ENCODE data around the gene SLC7A5. TPM values are rescaled to one million over a fixed set of nuclear protein-coding genes. Genes with fewer than 3 reads are reported as not detected.

SLC7A5 gene
- total and polyA plus RNA-seq, 2 of the 13 experiments (the other 11 are each of a cell fraction or from before 2014, with no cell fraction given), result 79.6 to 155 TPM

DNA sequence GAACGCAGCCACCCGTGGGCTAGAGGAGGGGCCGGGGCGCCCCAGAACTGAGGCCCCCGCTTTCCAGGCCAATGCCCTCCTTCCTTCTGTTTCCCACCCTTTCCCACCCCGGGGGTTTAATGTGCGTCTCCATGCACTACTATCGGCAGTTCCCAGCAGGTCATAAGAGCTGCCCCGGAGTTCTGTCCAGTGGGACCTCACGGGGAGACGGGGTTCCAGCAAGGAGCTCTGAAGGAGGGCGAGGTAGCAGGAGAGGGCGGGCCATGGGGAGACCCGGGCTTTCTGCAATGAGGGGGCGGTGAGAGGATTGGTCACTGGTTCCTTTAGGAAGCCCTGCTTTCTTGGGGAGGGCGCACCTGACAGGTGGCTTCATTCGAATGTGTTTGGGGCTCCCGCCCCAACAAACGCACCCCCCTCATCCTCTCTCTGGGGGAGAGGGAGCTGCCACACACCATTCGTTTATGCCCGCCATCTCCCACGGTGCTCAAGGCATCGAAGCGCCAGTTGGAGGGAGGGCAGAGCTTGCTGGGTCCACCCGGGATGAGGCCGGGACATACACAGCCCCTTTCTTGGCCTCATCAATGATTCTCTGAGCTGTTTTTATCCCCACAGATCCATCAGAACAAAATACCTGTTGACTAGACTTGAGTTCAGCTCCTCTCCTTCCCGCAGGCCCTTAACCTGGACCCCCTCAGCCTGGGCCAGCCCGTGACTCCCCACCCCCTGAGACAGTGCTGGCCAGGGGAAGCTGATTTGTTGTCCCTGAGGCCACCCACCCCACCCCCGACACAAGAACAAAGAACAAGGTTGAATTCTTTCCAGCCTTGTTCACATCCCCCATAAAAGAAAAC is 44.1 kb downstream of the SLC7A5 start:
- DNase-seq (ENCODE audit: low spot score), result peak; percentile 63
- peak; percentile 1; the same call in 1 of the 3 replicates for ATAC-seq
- H3K27me3 ChIP-seq (ENCODE audit: control insufficient read depth in 1 of 2, insufficient read depth in 2 of 2, low read length in 2 of 2), result peaks cover 8 to 49% of the 10 kb centered on the region in 2 experiments
- H3K36me3 ChIP-seq (replicated peaks in 1 of 2; ENCODE audit: control insufficient read depth in 1 of 2, insufficient read depth in 2 of 2, low read length in 2 of 2), result peaks cover 3 to 4% of the 10 kb centered on the region in 2 experiments; a peak in 4 of 5 replicates
- BruUV-seq (replicated peaks), result no TSS peak
- H3K79me2 ChIP-seq (ENCODE audit: insufficient read depth, low read length), result no peaks in the 10 kb centered on the region
- no peak overlapping the region for H3K4me2 ChIP-seq (ENCODE audit: low read depth, low read length)
- no peaks in the 10 kb centered on the region for H3K9me3 ChIP-seq (ENCODE audit: low read length)
- ChIA-PET CTCF (ENCODE audit: low intra/inter-chr PET ratio, low total read pairs) (no interaction called here), POLR2A (interaction anchor here (0.8 to 2.5 kb wide), 8 partner anchors 16 to 46 kb away, joined by 3 to 10 read pairs (median 4); no protein-coding TSS in a partner anchor)
- H3K4me3 ChIP-seq (replicated peaks in 1 of 3; ENCODE audit: insufficient read depth in 1 of 3, low read depth in 2 of 3, low read length in 3 of 3), result no peak overlapping the region
- in situ Hi-C loops (cut with HindIII; ENCODE audit: extremely low pct_ligation_motif_present, low pct_unique_long_range_greater_than_20kb) (no loop called here), intact Hi-C loops (cut with micrococcal nuclease; ENCODE audit: unreplicated experiment) (loop anchor here (1.0 to 5.0 kb wide), 2 partner anchors 45 to 48 kb away; no protein-coding TSS in a partner anchor)
- H3K4me1 ChIP-seq (ENCODE audit: insufficient read depth, low read length), result peaks cover 74% of the 10 kb centered on the region
- H3K9ac ChIP-seq (ENCODE audit: insufficient read depth, low read depth, low read length), result no peak overlapping the region
- FAIRE-seq, result no peak
- no peak overlapping the region for H3K27ac ChIP-seq (ENCODE audit: extremely low read length, insufficient read depth, low read length)
- H4K20me1 ChIP-seq (ENCODE audit: insufficient read depth, low read length), result no peaks in the 10 kb centered on the region
- 44% methylated on average over 27 of the region's 29 CpGs for WGBS (ENCODE audit: low lambda C conversion rate)
- H2AFZ ChIP-seq (ENCODE audit: low read length), result no peak overlapping the region
- TF ChIP-seq ZNF75D (CRISPR knock-in tag; IDR thresholded peaks at IDR 0.05; ENCODE audit: borderline replicate concordance) (no peak), ZSCAN9 (CRISPR knock-in tag; IDR thresholded peaks at IDR 0.05; ENCODE audit: borderline replicate concordance) (no peak), SOX6 (IDR thresholded peaks at IDR 0.05) (no peak), SOX6 (CRISPR knock-in tag; IDR thresholded peaks at IDR 0.05) (peak; percentile 62; the same call in 1 of the 2 replicates), KDM5B (CRISPR knock-in tag; IDR thresholded peaks at IDR 0.05; ENCODE audit: borderline replicate concordance) (peak; percentile 21; the same call in 1 of the 2 replicates), ZKSCAN5 (CRISPR knock-in tag; IDR thresholded peaks at IDR 0.05) (no peak), ZNF263 (CRISPR knock-in tag; IDR thresholded peaks at IDR 0.05) (no peak), MYC (CRISPR knock-in tag; IDR thresholded peaks at IDR 0.05; ENCODE audit: borderline replicate concordance) (0 out of 2 replicates have a peak, but pooled peaks have one; percentile 21), ZNF138 (CRISPR knock-in tag; IDR thresholded peaks at IDR 0.05; ENCODE audit: low read depth) (no peak), MTA1 (CRISPR knock-in tag; IDR thresholded peaks at IDR 0.05; ENCODE audit: borderline replicate concordance) (peak; percentile 44; the same call in 1 of the 2 replicates), PRPF4 (IDR thresholded peaks at IDR 0.05; ENCODE audit: low read depth, low read length, poor library complexity, severe bottlenecking) (no peak), THYN1 (CRISPR knock-in tag; IDR thresholded peaks at IDR 0.05; ENCODE audit: borderline replicate concordance, low read depth) (no peak), REXO4 (CRISPR knock-in tag; IDR thresholded peaks at IDR 0.05; ENCODE audit: borderline replicate concordance) (no peak), ZNF773 (CRISPR knock-in tag; IDR thresholded peaks at IDR 0.05; ENCODE audit: borderline replicate concordance) (no peak), RFXANK (CRISPR knock-in tag; IDR thresholded peaks at IDR 0.05) (no peak), FLYWCH1 (CRISPR knock-in tag; IDR thresholded peaks at IDR 0.05) (no peak), ZNF510 (CRISPR knock-in tag; IDR thresholded peaks at IDR 0.05; ENCODE audit: low read depth) (no peak), HOMEZ (CRISPR knock-in tag; IDR thresholded peaks at IDR 0.05; ENCODE audit: low read depth) (no peak), ZNF839 (CRISPR knock-in tag; IDR thresholded peaks at IDR 0.05; ENCODE audit: borderline replicate concordance) (no peak)
- TF ChIP-seq, protein P1, sequence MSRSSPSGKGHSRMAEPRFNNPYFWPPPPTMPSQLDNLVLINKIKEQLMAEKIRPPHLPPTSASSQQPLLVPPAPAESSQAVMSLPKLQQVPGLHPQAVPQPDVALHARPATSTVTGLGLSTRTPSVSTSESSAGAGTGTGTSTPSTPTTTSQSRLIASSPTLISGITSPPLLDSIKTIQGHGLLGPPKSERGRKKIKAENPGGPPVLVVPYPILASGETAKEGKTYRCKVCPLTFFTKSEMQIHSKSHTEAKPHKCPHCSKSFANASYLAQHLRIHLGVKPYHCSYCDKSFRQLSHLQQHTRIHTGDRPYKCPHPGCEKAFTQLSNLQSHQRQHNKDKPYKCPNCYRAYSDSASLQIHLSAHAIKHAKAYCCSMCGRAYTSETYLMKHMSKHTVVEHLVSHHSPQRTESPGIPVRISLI (CRISPR knock-in tag; IDR thresholded peaks at IDR 0.05; ENCODE audit: borderline replicate concordance), result no peak
- TF ChIP-seq, protein P2, sequence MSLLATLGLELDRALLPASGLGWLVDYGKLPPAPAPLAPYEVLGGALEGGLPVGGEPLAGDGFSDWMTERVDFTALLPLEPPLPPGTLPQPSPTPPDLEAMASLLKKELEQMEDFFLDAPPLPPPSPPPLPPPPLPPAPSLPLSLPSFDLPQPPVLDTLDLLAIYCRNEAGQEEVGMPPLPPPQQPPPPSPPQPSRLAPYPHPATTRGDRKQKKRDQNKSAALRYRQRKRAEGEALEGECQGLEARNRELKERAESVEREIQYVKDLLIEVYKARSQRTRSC (CRISPR knock-in tag; IDR thresholded peaks at IDR 0.05; ENCODE audit: low read depth), result no peak
